ENCODE measurements around the gene ATP5F1D.

The ATP5F1D gene

GRCh38 chr19:1264801-1265614 lies 23.5 kb downstream of the ATP5F1D start:
- TF ChIP-seq CTCF (IDR thresholded peaks at IDR 0.05; ENCODE audit: borderline replicate concordance, insufficient read depth, low read depth, low read length) = no peak
- H3K4me3 ChIP-seq (ENCODE audit: low read depth, low read length) = no peak overlapping the region

GRCh38 chr19:1265615-1266128 lies 24.1 kb downstream of the ATP5F1D start:
- TF ChIP-seq CTCF (IDR thresholded peaks at IDR 0.05; ENCODE audit: borderline replicate concordance, insufficient read depth, low read depth, low read length) = no peak
- H3K4me3 ChIP-seq (ENCODE audit: low read depth, low read length) = peak overlapping the region; percentile 44

- 0 out of 2 replicates have a peak, but pooled peaks have one; percentile 16 for TF ChIP-seq CTCF (IDR thresholded peaks at IDR 0.05; ENCODE audit: borderline replicate concordance, insufficient read depth, low read depth, low read length)
- H3K4me3 ChIP-seq (ENCODE audit: low read depth, low read length) = peak overlapping the region; percentile 44
These were observed 24.8 kb downstream of the ATP5F1D start for GRCh38 chr19:1266129-1266915.

- TF ChIP-seq CTCF (IDR thresholded peaks at IDR 0.05; ENCODE audit: borderline replicate concordance, insufficient read depth, low read depth, low read length) = peak; percentile 94
- H3K4me3 ChIP-seq (ENCODE audit: low read depth, low read length) = peak overlapping the region; percentile 44
These were observed 25.4 kb downstream of the ATP5F1D start for GRCh38 chr19:1266916-1267476.

GRCh38 chr19:1267477-1268225 lies 26.1 kb downstream of the ATP5F1D start:
- TF ChIP-seq CTCF (IDR thresholded peaks at IDR 0.05; ENCODE audit: borderline replicate concordance, insufficient read depth, low read depth, low read length) = no peak
- H3K4me3 ChIP-seq (ENCODE audit: low read depth, low read length) = peak overlapping the region; percentile 44

GRCh38 chr19:1268226-1269064 lies 26.9 kb downstream of the ATP5F1D start:
- H3K4me3 ChIP-seq (ENCODE audit: low read depth, low read length) = no peak overlapping the region
- TF ChIP-seq CTCF (IDR thresholded peaks at IDR 0.05; ENCODE audit: borderline replicate concordance, insufficient read depth, low read depth, low read length) = no peak
